Stomach (tissue), 9 donors: ENCODE measurements around the gene TMEM139. TPM values are rescaled to one million over a fixed set of nuclear protein-coding genes. Genes with fewer than 3 reads are reported as not detected.

Experiments
- DNase-seq, 2 donors: peaks; one replicate each; pipeline versions ENCODE4 v3.0.0 to v3.0.0-alpha.2; 2013 to 2019
- H3K27ac ChIP-seq, 5 donors: fragments of 200-600 bp in 4 of 5; sonication (generic) in 4 of 5; one replicate each; pipeline ENCODE4 v1.5.1; 2013 to 2019; ENCODE audit warnings: mild to moderate bottlenecking in 1 of 5, moderate library complexity in 1 of 5
- H3K27me3 ChIP-seq, 3 donors: fragments of 200-600 bp; sonication (generic); one replicate each; pipeline ENCODE4 v1.5.1; 2017 to 2019; ENCODE audit warnings: mixed run types in 1 of 3
- H3K36me3 ChIP-seq, 4 donors: fragments of 200-600 bp; sonication (generic); 1 replicate in 3 of 4; 2 replicates in 1 of 4; pipeline ENCODE4 v1.5.1; 2016 to 2019
- H3K4me1 ChIP-seq, 4 donors: fragments of 200-600 bp; sonication (generic); one replicate each; pipeline ENCODE4 v1.5.1; 2016 to 2019
- H3K4me3 ChIP-seq, 4 donors: fragments of 200-600 bp; sonication (generic) in 3 of 4; one replicate each; pipeline ENCODE4 v1.5.1; 2016 to 2019; ENCODE audit warnings: mild to moderate bottlenecking in 1 of 4
- H3K9me3 ChIP-seq, 4 donors: fragments of 200-600 bp; sonication (generic); one replicate each; pipeline ENCODE4 v1.5.1; 2016 to 2019
- EP300 ChIP-seq: sonication (generic); formaldehyde crosslinking; IDR thresholded peaks from one replicate; pipeline ENCODE4 v1.6.1; 2017; ENCODE audit warnings: antibody characterized with exemption
- POLR2A ChIP-seq, 4 donors: fragments of 450-650 bp; IDR thresholded peaks; one replicate each; pipeline ENCODE4 v1.6.1; 2016; ENCODE audit warnings: antibody characterized with exemption in 4 of 4, control low read depth in 2 of 4, mild to moderate bottlenecking in 1 of 4, moderate library complexity in 1 of 4
- POLR2AphosphoS5 ChIP-seq, 3 donors: sonication (generic); formaldehyde crosslinking; IDR thresholded peaks; one replicate each; pipeline ENCODE4 v1.6.1; 2016; ENCODE audit warnings: antibody characterized with exemption in 3 of 3
- WGBS, 5 donors: extraction: QIAGEN DNeasy Blood & Tissue Kit in 3 of 5; methylation state at CpG; one replicate each; pipeline versions ENCODE4 v1.1.5 to v1.1.7; 2013 to 2018; 5-methylcytosine and 5-hydroxymethylcytosine counted together
- intact Hi-C: fragments of 100-400 bp; cut with DNase I; formaldehyde crosslinking; loops from one replicate; pipeline ENCODE4 v1.15.1; 2023; ENCODE audit warnings: low total_unique reads
- polyA plus RNA-seq, 3 donors: library from polyadenylated mRNA; stranded (reverse); fragments of 200-250 nt; gene quantifications; one replicate each; pipeline ENCODE4 v1.2.3, GENCODE V29; 2013
- total RNA-seq, 5 donors: library from RNA; depleted of rRNA; stranded (reverse); fragments of >200 nt; gene quantifications; one replicate each; pipeline versions ENCODE4 v1.1.0 to v1.2.3, GENCODE V29; 2014 to 2016
- TF ChIP-seq, protein P1 (sequence below), 7 experiments: fragments of 450-650 bp in 4 of 7; fragments of 200-600 bp in 3 of 7; sonication (generic) in 3 of 7; IDR thresholded peaks; one replicate each; pipeline ENCODE4 v1.5.1; 2016 to 2019; ENCODE audit warnings: antibody characterized with exemption in 7 of 7, control low read depth in 2 of 7, mild to moderate bottlenecking in 1 of 7
- donor health status: healthy with polysubstance abuse.
- donor health status: Bipolar disorder and iron deficiency.
- donor health status: healthy.

TMEM139 gene
- total and polyA plus RNA-seq, 8 donors: 0.89 to 15.3 (median 6.4) TPM

DNA sequence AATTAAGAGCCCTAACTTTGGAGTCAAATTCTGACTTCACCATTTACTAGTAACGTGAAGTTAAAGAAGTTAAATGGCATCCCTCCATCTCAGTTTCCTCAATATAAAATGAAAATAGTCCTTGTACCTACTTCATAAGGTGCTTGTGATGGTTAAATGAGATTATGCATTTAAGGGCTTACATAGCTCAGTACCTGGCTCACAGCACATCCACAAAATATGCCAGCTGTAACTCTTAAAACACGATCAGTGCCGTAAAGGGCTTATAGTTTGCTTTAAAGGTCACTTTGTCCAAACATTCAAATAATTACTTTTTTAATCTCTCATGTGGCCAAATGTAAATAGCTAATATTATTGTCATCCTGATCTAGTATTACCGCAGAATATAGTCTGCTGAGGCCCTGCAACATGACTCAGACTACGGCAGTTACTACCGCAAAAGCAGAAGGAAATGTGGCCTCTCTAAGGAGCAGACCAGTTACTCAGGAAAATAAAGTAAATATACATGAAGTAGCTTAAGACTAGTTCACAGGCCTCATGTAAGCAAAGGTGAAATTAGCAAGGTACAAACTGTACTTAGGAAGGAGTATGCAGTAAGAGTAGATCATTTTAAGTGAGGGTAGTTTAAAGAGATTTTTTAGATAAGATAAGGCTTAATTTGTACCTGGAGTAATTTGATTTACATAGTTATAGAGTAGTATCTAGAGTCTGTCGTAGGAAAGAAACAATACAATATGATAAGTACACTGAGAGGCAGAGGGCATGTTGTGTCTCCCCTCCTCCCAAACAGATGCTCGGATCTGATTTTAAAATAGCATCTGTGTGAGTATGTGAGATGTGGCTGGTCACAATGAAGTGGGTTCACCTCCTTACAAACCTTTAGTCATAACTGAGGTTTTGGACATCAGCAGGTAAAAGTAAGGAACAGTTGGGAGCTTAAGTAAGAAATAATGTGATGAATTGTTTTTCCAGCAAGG is 16.5 kb downstream of the TMEM139 start:
- no peak for TF ChIP-seq EP300
- peak in 2 of 3 donors; percentile 51 to 81 for TF ChIP-seq POLR2AphosphoS5 (IDR thresholded peaks at IDR 0.05)
- DNase-seq: peak in 1 of 2 donors; percentile 80
- Histone ChIP-seq H3K27me3 (no peaks in the 10 kb centered on the region), H3K4me3 (no peak overlapping the region), H3K27ac (peak overlapping the region; percentile 46 to 74 (median 63)), H3K4me1 (peaks cover 12 to 52% (median 25%) of the 10 kb centered on the region in 4 donors), H3K9me3 (no peaks in the 10 kb centered on the region), H3K36me3 (peaks cover 38 to 99% (median 96%) of the 10 kb centered on the region in 4 donors)
- WGBS, 5 donors: 23 to 44% (median 38%) methylated on average over 8 of the region's 8 CpGs
- intact Hi-C loops: no loop called here

DNA sequence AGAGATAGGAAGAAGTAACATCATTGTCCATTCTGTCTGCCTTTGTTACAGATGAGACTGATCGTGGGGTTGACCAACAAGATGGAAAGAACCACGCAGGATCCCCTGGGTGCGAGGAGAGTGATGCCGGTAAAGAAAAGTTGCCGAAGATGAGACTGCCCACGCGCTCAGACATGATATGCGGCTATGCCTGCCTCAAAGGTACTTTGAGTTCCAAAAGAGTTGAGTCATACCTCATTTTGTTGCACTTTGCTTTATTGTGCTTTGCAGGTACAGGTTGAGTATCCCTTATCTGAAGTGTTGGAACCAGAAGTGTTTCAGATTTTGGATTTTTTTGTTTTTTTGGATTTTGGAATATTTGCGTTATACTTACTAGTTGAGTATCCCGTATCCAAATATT is 19.0 kb downstream of the TMEM139 start:
- Histone ChIP-seq H3K27me3 (no peaks in the 10 kb centered on the region), H3K9me3 (no peaks in the 10 kb centered on the region), H3K36me3 (peaks cover 39 to 97% (median 94%) of the 10 kb centered on the region in 4 donors), H3K27ac (no peak overlapping the region), H3K4me3 (no peak overlapping the region), H3K4me1 (peaks cover 12 to 40% (median 23%) of the 10 kb centered on the region in 4 donors)
- DNase-seq: no peak
- intact Hi-C loops: no loop called here
- WGBS, 5 donors: 93 to 98% (median 97%) methylated on average over 10 of the region's 10 CpGs
- TF ChIP-seq POLR2A (IDR thresholded peaks at IDR 0.05) (no peak), EP300 (no peak), POLR2AphosphoS5 (IDR thresholded peaks at IDR 0.05) (no peak)
- TF ChIP-seq, protein P1, sequence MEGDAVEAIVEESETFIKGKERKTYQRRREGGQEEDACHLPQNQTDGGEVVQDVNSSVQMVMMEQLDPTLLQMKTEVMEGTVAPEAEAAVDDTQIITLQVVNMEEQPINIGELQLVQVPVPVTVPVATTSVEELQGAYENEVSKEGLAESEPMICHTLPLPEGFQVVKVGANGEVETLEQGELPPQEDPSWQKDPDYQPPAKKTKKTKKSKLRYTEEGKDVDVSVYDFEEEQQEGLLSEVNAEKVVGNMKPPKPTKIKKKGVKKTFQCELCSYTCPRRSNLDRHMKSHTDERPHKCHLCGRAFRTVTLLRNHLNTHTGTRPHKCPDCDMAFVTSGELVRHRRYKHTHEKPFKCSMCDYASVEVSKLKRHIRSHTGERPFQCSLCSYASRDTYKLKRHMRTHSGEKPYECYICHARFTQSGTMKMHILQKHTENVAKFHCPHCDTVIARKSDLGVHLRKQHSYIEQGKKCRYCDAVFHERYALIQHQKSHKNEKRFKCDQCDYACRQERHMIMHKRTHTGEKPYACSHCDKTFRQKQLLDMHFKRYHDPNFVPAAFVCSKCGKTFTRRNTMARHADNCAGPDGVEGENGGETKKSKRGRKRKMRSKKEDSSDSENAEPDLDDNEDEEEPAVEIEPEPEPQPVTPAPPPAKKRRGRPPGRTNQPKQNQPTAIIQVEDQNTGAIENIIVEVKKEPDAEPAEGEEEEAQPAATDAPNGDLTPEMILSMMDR (IDR thresholded peaks at IDR 0.05): no peak

DNA sequence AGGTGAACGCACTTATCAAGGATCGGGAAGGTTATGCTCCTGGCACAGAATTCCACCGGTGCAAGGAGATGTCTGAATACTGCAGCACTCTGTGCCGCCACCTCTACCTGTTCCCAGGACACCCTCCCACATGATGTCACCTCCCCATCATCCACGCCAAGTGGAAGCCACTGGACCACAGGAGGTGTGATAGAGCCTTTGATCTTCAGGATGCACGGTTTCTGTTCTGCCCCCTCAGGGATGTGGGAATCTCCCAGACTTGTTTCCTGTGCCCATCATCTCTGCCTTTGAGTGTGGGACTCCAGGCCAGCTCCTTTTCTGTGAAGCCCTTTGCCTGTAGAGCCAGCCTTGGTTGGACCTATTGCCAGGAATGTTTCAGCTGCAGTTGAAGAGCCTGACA is 20.2 kb downstream of the TMEM139 start:
- no peak for DNase-seq
- Histone ChIP-seq H3K36me3 (peaks cover 37 to 95% (median 82%) of the 10 kb centered on the region in 4 donors), H3K4me3 (no peak overlapping the region), H3K4me1 (peaks cover 8 to 35% (median 18%) of the 10 kb centered on the region in 4 donors), H3K27me3 (no peaks in the 10 kb centered on the region), H3K9me3 (no peaks in the 10 kb centered on the region), H3K27ac (no peak overlapping the region)
- WGBS, 5 donors: 76 to 96% (median 79%) methylated on average over 6 of the region's 6 CpGs
- TF ChIP-seq EP300 (no peak), POLR2AphosphoS5 (IDR thresholded peaks at IDR 0.05) (no peak), POLR2A (IDR thresholded peaks at IDR 0.05) (no peak)
- TF ChIP-seq, protein P1 (IDR thresholded peaks at IDR 0.05): no peak
- intact Hi-C loops: loop anchor here (5.0 kb wide), 1 partner anchor 68 kb away; no protein-coding TSS in a partner anchor

DNA sequence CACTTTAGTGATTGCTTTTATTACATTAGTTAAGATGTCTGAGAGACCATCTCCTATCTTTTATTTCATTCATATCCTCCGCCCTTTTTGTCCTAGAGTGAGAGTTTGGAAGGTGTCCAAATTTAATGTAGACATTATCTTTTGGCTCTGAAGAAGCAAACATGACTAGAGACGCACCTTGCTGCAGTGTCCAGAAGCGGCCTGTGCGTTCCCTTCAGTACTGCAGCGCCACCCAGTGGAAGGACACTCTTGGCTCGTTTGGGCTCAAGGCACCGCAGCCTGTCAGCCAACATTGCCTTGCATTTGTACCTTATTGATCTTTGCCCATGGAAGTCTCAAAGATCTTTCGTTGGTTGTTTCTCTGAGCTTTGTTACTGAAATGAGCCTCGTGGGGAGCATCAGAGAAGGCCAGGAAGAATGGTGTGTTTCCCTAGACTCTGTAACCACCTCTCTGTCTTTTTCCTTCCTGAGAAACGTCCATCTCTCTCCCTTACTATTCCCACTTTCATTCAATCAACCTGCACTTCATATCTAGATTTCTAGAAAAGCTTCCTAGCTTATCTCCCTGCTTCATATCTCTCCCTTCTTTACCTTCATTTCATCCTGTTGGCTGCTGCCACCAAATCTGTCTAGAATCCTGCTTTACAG is 20.8 kb downstream of the TMEM139 start:
- intact Hi-C loops: loop anchor here (5.0 kb wide), 1 partner anchor 68 kb away; no protein-coding TSS in a partner anchor
- peaks cover 31 to 89% (median 76%) of the 10 kb centered on the region in 4 donors for H3K36me3 ChIP-seq

More for the DNA sequence above, 20.8 kb downstream of the TMEM139 start:
- H3K4me1 ChIP-seq: peaks cover 2 to 29% (median 12%) of the 10 kb centered on the region in 4 donors
- DNase-seq: peak; percentile 86 to 93
- no peak overlapping the region for H3K27ac ChIP-seq
- WGBS, 5 donors: 26 to 48% (median 31%) methylated on average over 10 of the region's 10 CpGs
- no peaks in the 10 kb centered on the region for H3K27me3 ChIP-seq
- H3K4me3 ChIP-seq: no peak overlapping the region
- H3K9me3 ChIP-seq: no peaks in the 10 kb centered on the region
- TF ChIP-seq POLR2AphosphoS5 (IDR thresholded peaks at IDR 0.05) (peak in 2 of 3 donors; percentile 39 to 43), POLR2A (IDR thresholded peaks at IDR 0.05) (no peak), EP300 (no peak)
- TF ChIP-seq, protein P1 (IDR thresholded peaks at IDR 0.05): peak in 5 of 7 experiments; percentile 53 to 89 (median 76)
